Stimulated activated CD8-positive, alpha-beta memory T cell treated with anti-CD3 and anti-CD28 coated beads, Interleukin-7, amount 100 ng/mL, for 4 hours (primary cell): ENCODE data around the gene FAM83E.

Experiments used
- DNase-seq, 2 donors: peaks; one replicate each; pipeline ENCODE4 v3.0.0-alpha.2; 2020; ENCODE audit warnings: low read depth in 2 of 2

Gene FAM83E

GRCh38 chr19:48628486-48629296 lies 13.8 kb upstream of the FAM83E start:
- no peak for DNase-seq

GRCh38 chr19:48627865-48628314 lies 13.0 kb upstream of the FAM83E start:
- no peak for DNase-seq

- no peak for DNase-seq
These were observed 12.5 kb upstream of the FAM83E start for GRCh38 chr19:48627201-48627864.

- DNase-seq = no peak
These were observed 11.0 kb upstream of the FAM83E start for GRCh38 chr19:48625891-48626327.

- no peak for DNase-seq
These were observed 10.2 kb upstream of the FAM83E start for GRCh38 chr19:48624791-48625723.

- peak; percentile 89 to 98 for DNase-seq
These were observed 9.3 kb upstream of the FAM83E start for GRCh38 chr19:48624067-48624594.

GRCh38 chr19:48623556-48624066 lies 8.7 kb upstream of the FAM83E start:
- DNase-seq = no peak

- DNase-seq = no peak
These were observed 5.1 kb upstream of the FAM83E start for GRCh38 chr19:48619692-48620585.

GRCh38 chr19:48618916-48619691 lies 4.2 kb upstream of the FAM83E start, which contains the start of the genes RPL18 and SPHK2:
Gene RPL18, minus strand, starts transcription at chr19:48619178. Its CDS starts 35 bp downstream, at chr19:48619143.
Gene SPHK2, plus strand, starts transcription at chr19:48619506. Its CDS starts 1,009 bp downstream, at chr19:48620515.
- DNase-seq = peak; percentile 92 to 95

GRCh38 chr19:48618278-48618915 lies 3.5 kb upstream of the FAM83E start:
- no peak for DNase-seq

GRCh38 chr19:48617146-48617937 lies 2.5 kb upstream of the FAM83E start:
- DNase-seq = no peak

- no peak for DNase-seq
These were observed 1.7 kb upstream of the FAM83E start for GRCh38 chr19:48616491-48617056.

- DNase-seq = no peak
These were observed 1.2 kb upstream of the FAM83E start for GRCh38 chr19:48616041-48616436.

- no peak for DNase-seq
These were observed 560 bp upstream of the FAM83E start for GRCh38 chr19:48615231-48616040.

- no peak for DNase-seq
These were observed 932 bp downstream of the FAM83E start for GRCh38 chr19:48613852-48614435.

GRCh38 chr19:48613024-48613851 lies 1.6 kb downstream of the FAM83E start:
- no peak for DNase-seq
